OCI-M1 (cell line): ENCODE data around the gene LCE2A.

Experiments
- DNase-seq: peaks from one replicate; lab custom pipeline; 2025; lab: John Stamatoyannopoulos, UW

The LCE2A gene

DNA sequence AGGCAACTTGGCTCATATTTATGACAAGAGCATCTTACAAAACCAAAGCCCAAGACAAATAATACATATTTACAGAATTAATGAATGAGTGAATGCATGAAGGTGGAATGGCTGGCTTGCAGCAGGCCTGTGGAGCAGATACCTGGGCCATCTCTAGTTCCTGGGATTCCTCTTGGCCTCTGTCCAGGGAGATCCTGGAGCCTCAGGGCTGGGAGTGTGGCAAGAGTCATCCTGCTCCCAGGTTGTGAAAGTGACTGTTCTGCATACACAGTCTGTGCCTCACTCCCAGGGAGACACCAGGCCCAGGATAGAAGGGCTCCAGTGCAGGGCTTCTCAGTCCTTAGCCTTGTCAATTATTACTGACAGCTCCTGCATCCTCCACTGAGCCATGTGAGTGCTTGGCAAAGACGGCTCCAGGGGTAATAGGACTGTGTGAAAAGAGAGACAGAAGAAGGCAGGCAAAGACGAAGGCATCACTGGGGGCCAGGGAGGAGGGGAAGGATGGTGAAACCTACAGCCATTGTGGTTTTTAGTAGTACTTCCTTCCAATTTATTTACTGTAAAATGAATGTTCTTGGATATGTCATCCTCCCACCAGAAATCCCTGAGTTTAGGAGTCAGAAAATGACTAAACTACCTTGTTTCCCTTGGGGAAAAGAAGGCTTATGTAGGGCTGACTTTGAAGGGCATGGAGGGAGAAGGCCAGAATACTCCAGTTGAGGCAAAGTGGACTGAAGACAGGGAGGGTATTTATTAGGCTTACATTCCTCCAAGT lies 45.4 kb downstream of the LCE2A start:
- DNase-seq: no peak

DNA sequence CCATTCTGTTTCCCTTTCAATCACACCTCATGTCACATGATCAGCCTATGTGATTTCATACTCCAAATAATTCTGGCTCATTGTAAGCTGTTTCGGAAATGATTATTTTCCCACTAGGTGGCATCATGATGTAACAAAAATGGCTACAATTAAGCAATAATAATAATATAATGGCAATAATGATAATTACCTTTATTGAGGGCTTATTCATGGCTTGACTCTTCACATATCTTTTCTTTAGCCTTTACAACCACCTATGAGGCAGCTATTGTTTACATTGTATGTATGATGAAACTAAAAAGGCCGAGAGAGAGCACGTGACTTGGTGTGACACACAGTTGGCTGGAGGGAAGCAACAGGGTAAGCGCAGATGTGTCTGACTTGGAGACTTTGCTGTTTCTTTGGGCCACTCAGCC lies 47.2 kb downstream of the LCE2A start:
- DNase-seq: peak; percentile 67

DNA sequence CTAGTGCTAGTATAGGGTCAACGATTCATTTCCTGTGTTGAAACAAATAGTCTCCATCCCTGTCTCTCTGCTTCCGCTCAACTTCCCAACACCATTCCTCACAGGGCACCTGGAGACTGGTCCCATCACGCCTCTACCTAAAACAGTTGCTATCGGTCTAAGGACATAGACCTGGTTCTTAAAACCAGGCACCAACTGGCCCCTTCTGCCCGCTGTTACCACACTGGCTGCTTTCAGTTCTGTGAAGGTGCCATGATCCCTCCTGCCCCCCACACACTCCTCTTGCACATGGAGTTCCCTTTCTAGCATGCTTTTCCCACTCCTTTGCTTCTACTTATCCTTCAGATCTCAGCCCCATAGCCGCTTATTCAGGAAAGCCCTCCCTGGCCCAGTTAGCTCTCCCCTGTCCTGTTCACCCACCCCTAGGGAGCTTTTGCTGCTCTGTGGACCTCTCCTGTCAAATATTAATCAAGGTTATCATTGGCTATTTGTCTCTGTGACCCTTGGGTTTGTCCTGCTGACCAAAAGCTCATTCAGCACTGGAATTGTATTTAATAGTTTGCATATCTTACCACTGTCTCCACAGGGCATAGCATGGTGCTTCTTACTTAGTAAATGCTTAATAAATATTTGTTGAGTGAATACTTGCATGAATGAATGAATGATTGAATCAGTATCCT lies 47.8 kb downstream of the LCE2A start:
- no peak for DNase-seq

DNA sequence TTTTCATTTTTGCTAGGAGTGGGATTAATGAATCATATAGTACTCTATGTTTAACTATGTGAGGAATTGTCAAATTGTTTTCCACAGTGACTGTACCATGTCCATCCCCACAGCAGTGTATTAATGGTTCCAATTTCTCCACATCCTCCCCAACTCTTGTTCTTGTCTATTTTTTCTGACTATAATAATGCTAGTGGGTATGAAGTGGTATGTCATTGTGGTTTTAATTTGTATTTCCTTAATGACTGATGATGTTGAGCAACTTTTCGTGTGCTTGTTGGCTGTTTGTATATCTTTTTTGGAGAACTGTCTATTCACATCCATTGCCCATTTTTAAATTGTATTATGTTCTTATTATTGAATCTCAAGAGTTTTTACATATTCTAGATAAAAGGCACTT lies 49.7 kb downstream of the LCE2A start:
- no peak for DNase-seq
